ENCODE results near the gene CHCHD2. TPM values are rescaled to one million over a fixed set of nuclear protein-coding genes. Genes with fewer than 3 reads are reported as not detected.

Gene CHCHD2
- total and polyA plus RNA-seq, 2 of the 13 experiments (the other 11 are each of a cell fraction or from before 2014, with no cell fraction given) = 330 to 572 TPM

GRCh38 chr7:56106108-56107073, at the start of gene CHCHD2 (continued):
- TF ChIP-seq FOXP4 (CRISPR knock-in tag; IDR thresholded peaks at IDR 0.05) (no peak; the same call in 1 of the 2 replicates), ZBTB7B (CRISPR knock-in tag; IDR thresholded peaks at IDR 0.05) (no peak), ZNF777 (CRISPR knock-in tag; IDR thresholded peaks at IDR 0.05) (peak; percentile 66; the same call in 1 of the 2 replicates), BCL3 (CRISPR knock-in tag; IDR thresholded peaks at IDR 0.05) (0 out of 2 replicates have a peak, but pooled peaks have one; percentile 29), ZNF629 (CRISPR knock-in tag; conservative IDR thresholded peaks at IDR 0.05) (no peak), ZNF414 (CRISPR knock-in tag; IDR thresholded peaks at IDR 0.05) (no peak), ZNF678 (CRISPR knock-in tag; IDR thresholded peaks at IDR 0.05) (no peak), BATF2 (CRISPR knock-in tag; IDR thresholded peaks at IDR 0.05) (no peak), ZNF713 (CRISPR knock-in tag; IDR thresholded peaks at IDR 0.05) (no peak), ZFAT (CRISPR knock-in tag; conservative IDR thresholded peaks at IDR 0.05) (no peak), KLF9 (CRISPR knock-in tag; IDR thresholded peaks at IDR 0.05; ENCODE audit: low read depth) (no peak), RCOR2 (CRISPR knock-in tag; IDR thresholded peaks at IDR 0.05) (no peak), ETS1 (CRISPR knock-in tag; IDR thresholded peaks at IDR 0.05) (no peak), ZSCAN30 (CRISPR knock-in tag; IDR thresholded peaks at IDR 0.05) (no peak), ZNF816 (CRISPR knock-in tag; IDR thresholded peaks at IDR 0.05; ENCODE audit: borderline replicate concordance) (peak; percentile 73; the same call in 1 of the 2 replicates), PAX8 (CRISPR knock-in tag; IDR thresholded peaks at IDR 0.05; ENCODE audit: borderline replicate concordance) (no peak), PCBP1 (IDR thresholded peaks at IDR 0.05; ENCODE audit: borderline replicate concordance, low read depth, low read length) (no peak), ZNF672 (CRISPR knock-in tag; IDR thresholded peaks at IDR 0.05) (no peak), CTCF (CRISPR knock-in tag; IDR thresholded peaks at IDR 0.05) (no peak), ZNF335 (CRISPR knock-in tag; IDR thresholded peaks at IDR 0.05) (peak; percentile 60; the same call in 1 of the 2 replicates), MYNN (CRISPR knock-in tag; IDR thresholded peaks at IDR 0.05; ENCODE audit: low read depth) (no peak), ZNF232 (CRISPR knock-in tag; IDR thresholded peaks at IDR 0.05; ENCODE audit: borderline replicate concordance) (peak; percentile 92; the same call in 1 of the 2 replicates)

Measured in HepG2 (cell line).